HUES64 (cell line): Measurements from ENCODE around the gene CLASP2.
"Not testable (repeated sequence)": the region's sequence is repeated elsewhere in the genome, so short reads cannot be mapped to it uniquely, and the experiment has no call there.

Source experiments
- H3K27ac ChIP-seq: 2 replicates; pipeline ENCODE4 v1.7.0; 2013; ENCODE audit warnings: low read depth, low read length, inconsistent platforms
- H3K27me3 ChIP-seq: 2 replicates; pipeline ENCODE4 v1.6.1; 2013; ENCODE audit warnings: mild to moderate bottlenecking, low read length; ENCODE audit not compliant: insufficient read depth
- H3K36me3 ChIP-seq: 2 replicates; pipeline ENCODE4 v1.6.1; 2013; ENCODE audit warnings: mild to moderate bottlenecking, low read length; ENCODE audit not compliant: insufficient read depth
- H3K4me1 ChIP-seq: 2 replicates; pipeline ENCODE4 v1.6.1; 2013; ENCODE audit warnings: mild to moderate bottlenecking, low read length, moderate library complexity; ENCODE audit not compliant: insufficient read depth
- H3K4me3 ChIP-seq: 2 replicates; pipeline ENCODE4 v1.5.1; 2013; ENCODE audit warnings: mild to moderate bottlenecking, low read length, moderate library complexity
- H3K9ac ChIP-seq: 2 replicates; pipeline ENCODE4 v1.6.1; 2013; ENCODE audit warnings: mild to moderate bottlenecking, low read depth, low read length
- H3K9me3 ChIP-seq: 2 replicates; pipeline ENCODE4 v1.6.1; 2013; ENCODE audit warnings: low read depth, low read length; ENCODE audit not compliant: insufficient read depth
- WGBS: fragments of 150-250, 120-280 bp; methylation state at CpG from one replicate; pipeline ENCODE4 v1.1.7; 2013; ENCODE audit warnings: missing lambda C conversion rate; 5-methylcytosine and 5-hydroxymethylcytosine counted together

Gene CLASP2

DNA sequence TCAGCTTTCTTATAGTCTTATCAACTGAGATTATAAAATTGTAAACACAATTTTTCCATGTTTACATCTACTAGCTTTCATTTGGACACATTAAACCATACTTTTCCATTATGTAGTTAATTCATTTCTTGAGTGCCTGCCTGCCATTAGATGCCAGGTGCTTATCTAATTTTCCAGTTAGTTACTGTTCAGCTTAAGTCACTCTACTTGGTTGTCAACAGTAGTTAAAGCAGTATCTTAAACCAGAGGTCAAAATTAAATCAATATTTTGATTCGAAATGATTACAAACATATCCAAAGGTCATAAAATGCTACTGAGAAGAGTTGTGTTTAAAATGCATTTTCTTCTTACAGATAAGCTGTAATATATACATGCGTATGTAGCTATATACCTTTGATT lies 221.6 kb downstream of the CLASP2 start:
- no CpG with 5 or more reads among the region's 2 CpGs for WGBS

DNA sequence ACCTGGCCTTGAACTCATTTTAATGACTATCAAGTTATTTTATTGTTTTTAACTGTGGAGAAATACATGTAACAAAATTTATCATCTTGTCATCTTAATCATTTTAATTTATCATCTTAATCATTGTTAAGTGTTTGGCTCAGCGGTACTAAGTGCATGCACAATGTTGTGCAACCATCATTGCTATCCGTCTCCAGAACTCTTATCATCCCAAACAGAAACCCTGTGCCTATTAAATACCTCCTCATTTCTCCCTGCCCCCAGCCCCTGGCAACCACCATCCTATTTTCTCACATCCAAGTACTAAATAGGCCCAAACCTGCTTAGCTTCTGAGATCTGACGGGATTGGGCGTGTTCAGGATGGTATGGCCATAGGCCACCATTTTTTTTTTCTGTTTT lies 226.3 kb downstream of the CLASP2 start:
- H3K9ac ChIP-seq: no peak overlapping the region
- no peaks in the 10 kb centered on the region for H3K9me3 ChIP-seq
- no peak overlapping the region for H3K27ac ChIP-seq
- H3K4me1 ChIP-seq: no peaks in the 10 kb centered on the region
- no peaks in the 10 kb centered on the region for H3K27me3 ChIP-seq
- no peak overlapping the region for H3K4me3 ChIP-seq
- no peaks in the 10 kb centered on the region for H3K36me3 ChIP-seq
- WGBS: 98% methylated on average over 4 of the region's 4 CpGs

More for the DNA sequence above, 221.6 kb downstream of the CLASP2 start:
- no peaks in the 10 kb centered on the region for H3K4me1 ChIP-seq
- H3K27me3 ChIP-seq: no peaks in the 10 kb centered on the region
- no peak overlapping the region for H3K9ac ChIP-seq
- H3K9me3 ChIP-seq: no peaks in the 10 kb centered on the region
- H3K36me3 ChIP-seq: peaks cover 32% of the 10 kb centered on the region
- no peak overlapping the region for H3K4me3 ChIP-seq
- H3K27ac ChIP-seq: no peak overlapping the region

DNA sequence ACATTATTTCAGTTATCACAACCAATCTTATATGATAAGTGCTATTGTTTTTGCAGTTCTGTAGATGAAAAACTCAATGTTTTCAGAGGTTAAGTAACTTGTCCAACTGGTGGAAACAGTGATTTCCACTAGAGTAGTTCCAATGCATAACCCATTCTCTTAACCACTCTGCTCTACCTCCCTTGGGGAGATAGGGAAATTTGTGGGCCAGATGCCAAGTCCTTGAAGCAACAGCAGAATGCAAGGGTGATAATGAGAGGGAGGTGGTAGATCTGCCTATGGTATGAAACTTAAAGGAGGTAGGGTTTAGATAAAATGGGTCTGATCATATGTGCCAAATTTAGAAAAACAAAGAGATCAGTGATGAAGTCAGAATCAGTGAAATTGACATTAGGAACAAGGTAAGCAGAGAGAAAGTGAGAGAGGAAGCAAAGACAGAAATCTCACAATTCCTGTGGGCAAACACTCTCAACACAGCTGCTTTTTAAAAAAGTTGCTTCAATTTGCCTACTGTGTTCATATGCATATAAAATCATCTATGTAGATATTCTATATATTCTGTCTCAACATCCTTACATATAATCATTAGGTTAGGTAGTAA lies 227.3 kb downstream of the CLASP2 start:
- H3K9ac ChIP-seq: no peak overlapping the region
- H3K4me1 ChIP-seq: no peaks in the 10 kb centered on the region
- no peaks in the 10 kb centered on the region for H3K9me3 ChIP-seq
- no peaks in the 10 kb centered on the region for H3K27me3 ChIP-seq
- H3K36me3 ChIP-seq: no peaks in the 10 kb centered on the region
- no peak overlapping the region for H3K4me3 ChIP-seq
- H3K27ac ChIP-seq: no peak overlapping the region

DNA sequence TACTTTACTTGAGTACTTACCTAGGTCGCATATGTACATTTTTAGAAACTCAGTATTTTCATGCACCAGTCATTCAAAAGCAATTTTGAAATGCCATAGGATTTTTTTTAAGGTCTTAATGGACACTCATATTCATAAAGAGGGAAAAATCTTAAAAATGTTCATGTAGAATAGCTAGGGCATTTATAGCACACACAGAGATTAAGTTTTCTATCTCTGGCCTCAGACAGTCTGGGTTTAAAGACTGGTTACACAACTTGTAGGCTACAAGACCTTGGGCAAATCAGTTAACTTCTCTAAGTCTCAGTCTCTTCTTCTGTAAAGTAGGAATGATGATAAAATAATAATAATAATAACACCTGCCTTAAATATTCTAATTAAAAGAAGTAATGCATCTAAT lies 229.4 kb downstream of the CLASP2 start:
- Histone ChIP-seq H3K4me3 (no peak overlapping the region), H3K9ac (no peak overlapping the region), H3K27ac (no peak overlapping the region), H3K4me1 (no peaks in the 10 kb centered on the region), H3K36me3 (no peaks in the 10 kb centered on the region), H3K27me3 (no peaks in the 10 kb centered on the region), H3K9me3 (no peaks in the 10 kb centered on the region)
- no CpG with 5 or more reads among the region's 1 CpG for WGBS

DNA sequence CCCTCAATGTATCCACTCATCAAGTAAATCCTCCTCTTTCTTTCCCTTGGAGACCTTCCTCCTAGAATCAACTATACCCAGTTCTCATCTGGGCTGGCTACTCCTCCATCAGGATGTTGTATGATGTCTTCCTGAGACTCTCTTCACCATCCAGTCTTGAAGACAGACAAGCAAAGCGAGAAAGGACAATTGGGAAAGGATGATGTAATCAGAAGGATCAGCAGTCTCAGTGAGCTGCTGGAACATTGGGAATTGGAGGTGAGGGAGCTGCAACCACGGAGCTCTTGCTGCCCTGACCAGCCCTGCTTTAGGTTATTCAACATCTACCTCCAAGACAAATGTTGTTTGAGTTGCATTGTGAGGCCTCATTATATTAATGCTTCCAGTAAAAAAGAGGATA lies 229.8 kb downstream of the CLASP2 start:
- Histone ChIP-seq H3K4me1 (no peaks in the 10 kb centered on the region), H3K4me3 (no peak overlapping the region), H3K36me3 (no peaks in the 10 kb centered on the region), H3K27ac (no peak overlapping the region), H3K9me3 (no peaks in the 10 kb centered on the region), H3K27me3 (no peaks in the 10 kb centered on the region), H3K9ac (no peak overlapping the region)
- WGBS: 79% methylated on average over 2 of the region's 2 CpGs

DNA sequence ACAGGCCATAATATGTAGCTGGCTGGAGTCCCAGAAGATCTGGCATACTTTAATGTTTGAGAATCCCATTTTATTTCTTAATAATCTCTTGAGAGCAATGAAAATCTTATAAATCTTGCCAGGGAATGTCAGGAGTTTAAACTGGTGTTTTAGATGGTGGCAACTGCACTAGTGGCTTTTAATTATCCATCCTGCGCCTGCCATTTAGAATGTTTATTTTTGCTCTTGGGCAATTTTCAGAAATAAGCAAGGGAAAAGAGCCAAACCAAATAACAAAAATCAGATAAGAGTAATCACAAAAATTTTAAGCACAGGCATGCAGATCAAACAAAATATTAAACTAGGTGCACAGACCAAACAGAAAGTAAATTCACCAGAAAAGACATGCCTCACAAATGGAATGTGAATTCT lies 235.9 kb downstream of the CLASP2 start:
- Histone ChIP-seq H3K9ac (no peak overlapping the region), H3K36me3 (no peaks in the 10 kb centered on the region), H3K4me1 (no peaks in the 10 kb centered on the region), H3K4me3 (no peak overlapping the region), H3K27ac (no peak overlapping the region), H3K27me3 (no peaks in the 10 kb centered on the region), H3K9me3 (peaks cover 26% of the 10 kb centered on the region)
- WGBS: 100% methylated on average over 1 of the region's 1 CpG

DNA sequence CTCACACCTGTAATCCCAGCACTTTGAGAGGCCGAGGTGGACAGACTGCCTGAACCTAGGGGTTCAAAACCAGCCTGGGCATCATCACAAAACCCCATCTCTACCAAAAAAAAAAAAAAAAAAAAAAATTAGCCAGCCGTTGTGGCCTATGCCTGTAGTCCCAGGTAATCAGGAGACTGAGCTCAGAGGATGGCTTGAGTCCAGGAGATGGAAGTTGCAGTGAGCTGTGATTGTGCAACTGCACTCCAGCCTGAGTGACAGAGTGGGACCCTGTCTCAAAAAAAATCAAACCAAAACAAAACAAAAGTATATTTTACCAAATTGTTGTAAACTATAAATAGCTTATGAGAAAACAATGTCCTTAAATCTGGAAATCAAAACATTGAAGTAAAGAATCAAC lies 243.2 kb downstream of the CLASP2 start:
- 98% methylated on average over 2 of the region's 2 CpGs for WGBS
- H3K27me3 ChIP-seq: no peaks in the 10 kb centered on the region
- H3K4me1 ChIP-seq: no peaks in the 10 kb centered on the region
- H3K4me3 ChIP-seq: no peak overlapping the region
- H3K36me3 ChIP-seq: no peaks in the 10 kb centered on the region
- peaks cover 8% of the 10 kb centered on the region for H3K9me3 ChIP-seq
- no peak overlapping the region for H3K27ac ChIP-seq
- no peak overlapping the region for H3K9ac ChIP-seq

DNA sequence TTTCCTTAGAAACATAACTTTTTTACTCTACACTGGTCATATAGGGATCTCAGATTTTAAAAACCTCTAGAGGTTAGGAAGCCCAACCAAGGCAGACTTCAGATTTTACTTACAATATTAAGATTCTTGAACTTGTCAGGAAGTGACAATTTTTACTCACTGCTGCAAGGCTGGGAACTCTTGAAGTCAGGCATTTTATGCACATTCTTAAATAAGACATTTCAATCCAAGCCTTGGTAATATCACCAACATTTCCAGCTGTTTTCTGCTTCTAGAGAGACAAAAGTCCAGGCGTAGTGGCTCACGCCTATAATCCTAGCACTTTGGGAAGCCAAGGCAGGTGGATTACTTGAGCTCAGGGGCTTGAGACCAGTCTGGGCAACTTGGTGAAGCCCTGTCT lies 244.2 kb downstream of the CLASP2 start:
- Histone ChIP-seq H3K4me3 (no peak overlapping the region), H3K9ac (no peak overlapping the region), H3K27me3 (no peaks in the 10 kb centered on the region), H3K36me3 (no peaks in the 10 kb centered on the region), H3K4me1 (no peaks in the 10 kb centered on the region), H3K27ac (no peak overlapping the region), H3K9me3 (0 out of 2 replicates have a peak, but pooled peaks cover under 1% of the 10 kb centered on the region)
- 95% methylated on average over 2 of the region's 2 CpGs for WGBS

DNA sequence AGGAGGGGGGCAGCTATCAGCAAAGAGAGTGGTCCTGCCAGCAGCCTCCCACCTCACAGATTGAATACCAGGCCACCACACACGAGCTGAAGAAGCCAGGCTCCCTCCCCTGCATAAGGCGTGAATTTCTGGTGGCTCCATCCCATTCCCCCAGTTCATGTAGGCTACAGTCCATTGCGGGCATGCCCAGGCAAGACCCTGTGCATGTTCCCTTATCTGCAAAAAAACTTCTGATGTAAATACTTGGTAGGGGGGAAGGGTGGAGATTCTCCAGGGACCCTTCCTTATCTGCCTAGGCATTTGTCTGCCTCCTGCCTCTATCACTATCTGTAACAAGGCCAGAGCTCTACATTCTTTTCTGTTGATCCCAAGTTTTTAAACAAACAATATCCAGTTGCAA lies 250.3 kb downstream of the CLASP2 start:
- no peak overlapping the region for H3K4me3 ChIP-seq
- H3K9ac ChIP-seq: no peak overlapping the region
- no peaks in the 10 kb centered on the region for H3K36me3 ChIP-seq
- H3K4me1 ChIP-seq: no peaks in the 10 kb centered on the region
- no peaks in the 10 kb centered on the region for H3K27me3 ChIP-seq
- H3K9me3 ChIP-seq: peaks cover 35% of the 10 kb centered on the region
- WGBS: 84% methylated on average over 3 of the region's 3 CpGs
- no peak overlapping the region for H3K27ac ChIP-seq

DNA sequence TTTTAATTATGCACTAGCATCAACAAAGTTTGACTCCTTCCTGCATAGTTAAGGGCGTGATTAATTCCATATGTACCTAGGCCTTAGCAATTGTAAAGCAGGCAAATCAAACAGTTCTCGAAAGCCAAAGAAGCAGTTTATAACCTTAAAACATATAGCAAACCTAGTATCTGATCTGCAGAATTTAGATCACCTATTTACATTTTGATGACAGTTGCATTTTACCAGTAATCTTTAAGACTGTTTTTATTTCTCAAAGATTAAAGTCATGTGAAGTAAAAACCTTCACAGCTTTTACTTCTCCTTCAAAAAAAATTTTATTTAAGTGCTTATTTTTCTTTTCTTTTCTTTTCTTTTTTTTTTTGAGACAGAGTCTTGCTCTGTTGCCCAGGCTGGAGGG lies 257.0 kb downstream of the CLASP2 start:
- no peaks in the 10 kb centered on the region for H3K36me3 ChIP-seq
- no peak overlapping the region for H3K9ac ChIP-seq
- 96% methylated on average over 2 of the region's 2 CpGs for whole genome bisulfite sequencing

DNA sequence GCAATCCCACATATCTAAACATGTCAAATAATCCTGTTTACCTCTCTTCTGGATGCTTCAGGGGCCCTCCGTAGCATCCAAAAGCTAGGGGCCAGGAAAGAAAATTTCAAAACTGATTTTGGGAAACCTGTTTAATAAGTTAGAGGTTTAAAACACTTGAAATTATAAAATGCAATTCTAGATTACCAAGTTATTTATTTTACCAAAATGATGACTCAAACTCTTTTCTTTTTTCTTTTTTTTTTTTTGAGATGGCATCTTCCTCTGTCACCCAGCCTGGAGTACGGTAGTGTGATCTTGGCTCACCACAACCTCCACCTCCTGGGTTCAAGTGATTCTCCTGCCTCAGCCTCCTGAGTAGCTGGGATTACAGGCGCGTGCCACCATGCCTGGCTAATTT lies 258.5 kb downstream of the CLASP2 start:
- WGBS: 95% methylated on average over 4 of the region's 4 CpGs
- not testable (repeated sequence) for H3K4me3 ChIP-seq, H3K9ac ChIP-seq, H3K27ac ChIP-seq, H3K4me1 ChIP-seq, H3K36me3 ChIP-seq, H3K27me3 ChIP-seq
- peaks cover 39% of the 10 kb centered on the region for H3K9me3 ChIP-seq

More for the DNA sequence above, 257.0 kb downstream of the CLASP2 start:
- Histone ChIP-seq H3K27ac (no peak overlapping the region), H3K9me3 (peaks cover 50% of the 10 kb centered on the region), H3K4me1 (no peaks in the 10 kb centered on the region), H3K4me3 (no peak overlapping the region), H3K27me3 (no peaks in the 10 kb centered on the region)

DNA sequence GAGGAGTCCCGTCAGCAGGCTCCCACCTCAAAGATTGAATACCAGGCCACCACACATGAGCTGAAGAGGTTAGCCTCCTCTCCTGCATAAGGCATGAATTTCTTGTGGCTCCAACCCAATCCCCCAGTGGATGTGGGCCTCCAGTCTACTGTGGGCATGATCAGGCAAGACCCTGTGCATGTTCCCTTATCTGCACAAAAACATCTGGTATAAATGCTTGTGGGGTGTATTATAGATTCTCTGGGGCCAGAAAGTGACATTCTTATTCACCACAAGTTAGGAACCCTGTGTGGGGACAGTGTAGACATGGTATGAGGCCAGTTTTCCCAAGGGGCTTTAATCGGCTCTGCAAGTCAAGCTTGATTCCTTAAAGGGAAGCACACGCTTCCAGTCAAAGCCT lies 259.6 kb downstream of the CLASP2 start:
- Histone ChIP-seq H3K36me3 (peaks cover 5% of the 10 kb centered on the region; the same call in 1 of the 2 replicates), H3K9ac (no peak overlapping the region), H3K4me1 (no peaks in the 10 kb centered on the region), H3K27me3 (no peaks in the 10 kb centered on the region), H3K4me3 (no peak overlapping the region), H3K9me3 (peaks cover 39% of the 10 kb centered on the region), H3K27ac (no peak overlapping the region)
- WGBS: 95% methylated on average over 3 of the region's 3 CpGs
